Spleen (tissue), 11 donors: ENCODE data around the gene TMEM178B. TPM values are rescaled to one million over a fixed set of nuclear protein-coding genes. Genes with fewer than 3 reads are reported as not detected.

Experiments used
- DNase-seq: peaks from one replicate; pipeline ENCODE4 v3.0.0-alpha.2; 2020
- H3K27ac ChIP-seq, 8 donors: fragments of 200-600 bp; sonication (generic) in 7 of 8; 1 replicate in 4 of 8; 2 replicates in 4 of 8; pipeline versions ENCODE4 v1.5.0 to v1.8.0; 2016 to 2021; ENCODE audit warnings: inconsistent platforms in 4 of 8, mild to moderate bottlenecking in 4 of 8, moderate library complexity in 1 of 8
- H3K27me3 ChIP-seq, 7 donors: fragments of 200-600 bp; sonication (generic) in 6 of 7; replicated peaks in 1 of 7; 1 replicate in 4 of 7; 2 replicates in 3 of 7; pipeline versions ENCODE4 v1.5.0 to v1.8.0; 2016 to 2021; ENCODE audit warnings: inconsistent platforms in 3 of 7, mild to moderate bottlenecking in 1 of 7
- H3K36me3 ChIP-seq, 6 donors: fragments of 200-600 bp; sonication (generic) in 5 of 6; 1 replicate in 4 of 6; 2 replicates in 2 of 6; pipeline versions ENCODE4 v1.5.0 to v1.8.0; 2016 to 2021; ENCODE audit warnings: inconsistent platforms in 2 of 6
- H3K4me1 ChIP-seq, 6 donors: fragments of 200-600 bp; sonication (generic) in 5 of 6; 1 replicate in 3 of 6; 2 replicates in 3 of 6; pipeline versions ENCODE4 v1.5.0 to v1.8.0; 2016 to 2021; ENCODE audit warnings: inconsistent platforms in 3 of 6
- H3K4me3 ChIP-seq, 8 donors: fragments of 200-600 bp; sonication (generic) in 7 of 8; 1 replicate in 4 of 8; 2 replicates in 4 of 8; pipeline versions ENCODE4 v1.5.0 to v1.8.0; 2016 to 2021; ENCODE audit warnings: inconsistent platforms in 4 of 8, mild to moderate bottlenecking in 4 of 8, moderate library complexity in 2 of 8
- H3K9me3 ChIP-seq, 8 donors: fragments of 200-600 bp; sonication (generic) in 7 of 8; 1 replicate in 4 of 8; 2 replicates in 4 of 8; pipeline versions ENCODE4 v1.5.0 to v1.8.0; 2016 to 2021; ENCODE audit warnings: inconsistent platforms in 4 of 8
- CTCF ChIP-seq, 11 experiments: fragments of 200-600 bp in 7 of 11; fragments of 450-650 bp in 4 of 11; sonication (generic) in 4 of 11; IDR thresholded peaks in 8 of 11; conservative IDR thresholded peaks in 3 of 11; 1 replicate in 7 of 11; 2 replicates in 4 of 11; pipeline versions ENCODE4 v1.4.0 to v1.8.0; 2016 to 2021; ENCODE audit warnings: antibody characterized with exemption in 11 of 11, inconsistent platforms in 4 of 11, mild to moderate bottlenecking in 1 of 11
- POLR2A ChIP-seq, 3 donors: fragments of 450-650 bp; IDR thresholded peaks; one replicate each; pipeline ENCODE4 v1.5.1; 2017; ENCODE audit warnings: antibody characterized with exemption in 3 of 3, mild to moderate bottlenecking in 1 of 3
- POLR2AphosphoS5 ChIP-seq, 3 donors: sonication (generic); formaldehyde crosslinking; IDR thresholded peaks; one replicate each; pipeline ENCODE4 v1.5.1; 2017; ENCODE audit warnings: antibody characterized with exemption in 3 of 3
- WGBS, 5 donors: extraction: QIAGEN DNeasy Blood & Tissue Kit in 3 of 5; methylation state at CpG; one replicate each; pipeline versions ENCODE4 v1.1.5 to v1.1.7; 2013 to 2018; 5-methylcytosine and 5-hydroxymethylcytosine counted together
- intact Hi-C: fragments of 100-400 bp; cut with DNase I; formaldehyde crosslinking; loops from one replicate; pipeline ENCODE4 v1.15.0; 2023; ENCODE audit warnings: low total_unique reads
- polyA plus RNA-seq, 3 donors: library from polyadenylated mRNA; stranded (reverse); fragments of 200-250 nt; gene quantifications; one replicate each; pipeline ENCODE4 v1.2.1, GENCODE V29; 2013
- total RNA-seq, 7 donors: library from RNA; depleted of rRNA in 3 of 7; stranded (reverse); fragments of >200 nt in 3 of 7; fragmentation: NEBNext Ultra II Directional in 4 of 7; extraction: Animal tissue kit (Norgen Biotek cat#: 25700) in 4 of 7; gene quantifications; one replicate each; pipeline versions ENCODE4 v1.1.0 to v1.2.1, GENCODE V29; 2016 to 2021
- donor health status: healthy with polysubstance abuse.
- donor health status: DM: no; HTN: no; CAD: no; lungs with moderate emphysema.
- donor health status: DM: no; HTN: no; CAD: no.
- donor health status: Bipolar disorder and iron deficiency.
- donor health status: healthy.
- donor health status: DM: no; HTN: no; CAD: no.
- donor health status: DM: yes; HTN: yes; CAD: no.

The TMEM178B gene
- total and polyA plus RNA-seq, 10 donors, result 0.35 to 5.5 (median 1.3) TPM

GRCh38 chr7:141290973-141291372 lies 217.1 kb downstream of the TMEM178B start:
- intact Hi-C loops, result no loop called here
- Histone ChIP-seq H3K4me3 (no peak overlapping the region), H3K9me3 (no peaks in the 10 kb centered on the region), H3K4me1 (no peaks in the 10 kb centered on the region), H3K36me3 (no peaks in the 10 kb centered on the region), H3K27me3 (no peaks in the 10 kb centered on the region), H3K27ac (no peak overlapping the region)
- no peak for DNase-seq
- WGBS, 5 donors, result 71 to 85% (median 76%) methylated on average over 7 of the region's 7 CpGs
- no peak for TF ChIP-seq POLR2AphosphoS5 (IDR thresholded peaks at IDR 0.05)
- no peak for TF ChIP-seq CTCF (IDR thresholded peaks at IDR 0.05 in 8 of 11, conservative IDR thresholded peaks at IDR 0.05 in 3 of 11)
- no peak for TF ChIP-seq POLR2A (IDR thresholded peaks at IDR 0.05)

DNA sequence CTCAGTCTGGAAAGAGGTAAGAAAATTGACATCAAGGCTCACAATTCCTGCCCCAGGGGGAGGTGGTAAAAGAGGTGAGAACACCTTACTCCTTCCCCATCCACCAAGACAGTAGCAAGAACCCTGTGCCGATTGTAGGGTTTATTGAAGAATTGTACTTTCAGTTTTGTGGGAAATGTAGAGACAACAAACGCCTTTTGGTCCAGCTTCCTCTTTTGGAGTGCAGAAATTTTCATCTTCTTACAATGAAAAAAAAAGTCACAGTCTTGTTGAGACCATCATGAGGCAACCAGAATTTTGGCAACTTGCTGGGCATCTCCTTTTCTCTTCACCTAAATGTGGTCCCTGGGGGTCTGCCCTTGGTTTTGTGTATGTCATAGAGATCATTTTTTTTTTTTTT lies 217.7 kb downstream of the TMEM178B start:
- H3K36me3 ChIP-seq, result no peaks in the 10 kb centered on the region
- WGBS, 5 donors, result 13 to 42% (median 15%) methylated on average over 2 of the region's 2 CpGs
- no peaks in the 10 kb centered on the region for H3K27me3 ChIP-seq
- no peak overlapping the region for H3K4me3 ChIP-seq
- no peaks in the 10 kb centered on the region for H3K4me1 ChIP-seq
- no peak overlapping the region for H3K27ac ChIP-seq
- H3K9me3 ChIP-seq, result no peaks in the 10 kb centered on the region
- TF ChIP-seq POLR2A (IDR thresholded peaks at IDR 0.05) (no peak), POLR2AphosphoS5 (IDR thresholded peaks at IDR 0.05) (no peak), CTCF (IDR thresholded peaks at IDR 0.05 in 8 of 11, conservative IDR thresholded peaks at IDR 0.05 in 3 of 11) (no peak)
- DNase-seq, result no peak
- intact Hi-C loops, result no loop called here

DNA sequence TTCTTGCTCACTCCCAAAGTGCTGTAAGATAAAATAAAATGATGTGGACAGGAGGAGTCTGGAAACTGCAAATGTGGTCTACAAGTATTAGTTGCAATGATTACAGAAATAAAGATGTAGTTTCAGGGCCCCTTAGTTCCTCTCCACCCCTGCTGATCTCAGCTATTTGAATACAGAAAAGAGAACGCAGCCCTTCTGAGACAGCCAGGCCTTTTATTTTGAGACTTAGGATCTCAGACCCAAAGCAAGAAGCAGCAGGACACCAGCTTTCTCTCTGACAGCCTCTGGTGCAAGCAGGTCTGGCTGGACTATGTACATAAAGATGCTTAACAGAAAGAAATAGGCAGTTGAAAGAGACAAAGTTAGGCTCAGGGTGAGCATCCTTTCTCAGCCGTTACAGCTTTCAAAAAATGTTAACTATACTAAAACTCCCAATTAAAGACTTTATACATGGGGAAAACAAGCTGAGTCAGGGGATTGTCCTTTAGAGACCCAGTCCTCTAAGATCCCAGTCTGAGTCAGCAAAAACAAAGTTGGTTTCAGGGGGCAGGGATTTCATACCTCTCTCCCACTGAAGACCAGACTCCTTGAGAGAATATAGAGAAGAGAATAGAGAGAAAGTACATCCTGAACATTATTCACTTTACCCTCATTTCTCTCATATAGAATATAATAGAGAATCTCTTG lies 220.4 kb downstream of the TMEM178B start:
- 64 to 83% (median 78%) methylated on average over 2 of the region's 2 CpGs for WGBS, 5 donors
- no peaks in the 10 kb centered on the region for H3K9me3 ChIP-seq
- H3K36me3 ChIP-seq, result no peaks in the 10 kb centered on the region
- H3K4me3 ChIP-seq, result no peak overlapping the region
- no peak for DNase-seq
- intact Hi-C loops, result no loop called here
- no peak overlapping the region for H3K27ac ChIP-seq
- TF ChIP-seq POLR2A (IDR thresholded peaks at IDR 0.05), result no peak
- no peak for TF ChIP-seq CTCF (IDR thresholded peaks at IDR 0.05 in 8 of 11, conservative IDR thresholded peaks at IDR 0.05 in 3 of 11)
- no peak for TF ChIP-seq POLR2AphosphoS5 (IDR thresholded peaks at IDR 0.05)
- H3K4me1 ChIP-seq, result no peaks in the 10 kb centered on the region
- H3K27me3 ChIP-seq, result no peaks in the 10 kb centered on the region

- H3K9me3 ChIP-seq, result no peaks in the 10 kb centered on the region
- intact Hi-C loops, result no loop called here
- DNase-seq, result no peak
- no peak overlapping the region for H3K27ac ChIP-seq
- H3K36me3 ChIP-seq, result no peaks in the 10 kb centered on the region
- H3K4me3 ChIP-seq, result no peak overlapping the region
- TF ChIP-seq POLR2A (IDR thresholded peaks at IDR 0.05), result no peak
- TF ChIP-seq POLR2AphosphoS5 (IDR thresholded peaks at IDR 0.05), result no peak
- no peak for TF ChIP-seq CTCF (IDR thresholded peaks at IDR 0.05 in 8 of 11, conservative IDR thresholded peaks at IDR 0.05 in 3 of 11)
- no peaks in the 10 kb centered on the region for H3K4me1 ChIP-seq
- 51 to 71% (median 60%) methylated on average over 2 of the region's 2 CpGs for WGBS, 5 donors
- H3K27me3 ChIP-seq, result no peaks in the 10 kb centered on the region
Measured at GRCh38 chr7:141295367-141295895, 221.6 kb downstream of the TMEM178B start.
